GM21737 (cell line): ENCODE data around the gene CREB5.
"Not testable (repeated sequence)": the region's sequence is repeated elsewhere in the genome, so short reads cannot be mapped to it uniquely, and the experiment has no call there.

ENCODE experiments used
- ATAC-seq: cut with Tn5 transposase; IDR thresholded peaks from one replicate; pipeline ENCODE4 v1.9.1; 2021; ENCODE audit warnings: mild to moderate bottlenecking, moderate library complexity; ENCODE audit not compliant: unreplicated experiment

CREB5 gene

GRCh38 chr7:28598586-28598985, 186.3 kb downstream of the CREB5 start:
- no peak for ATAC-seq

DNA sequence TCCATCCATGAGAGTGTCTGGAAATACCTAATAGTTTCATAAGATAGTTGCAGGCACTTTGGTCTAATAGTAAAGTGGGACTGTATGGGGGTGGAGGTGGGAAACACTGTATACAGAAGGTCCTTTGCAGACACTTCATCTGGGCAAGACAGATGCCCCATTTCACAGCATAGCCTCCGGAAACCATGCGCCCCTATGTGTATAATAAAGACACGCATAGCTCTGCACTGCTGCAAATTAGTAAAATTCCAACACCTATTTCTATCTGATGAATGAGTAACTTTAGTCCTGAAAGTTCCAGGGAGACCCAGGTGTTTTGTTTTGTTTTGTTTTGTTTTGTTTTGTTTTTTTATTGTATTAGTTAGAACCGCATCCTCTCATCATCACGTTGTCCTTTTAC, 187.1 kb downstream of the CREB5 start:
- no peak for ATAC-seq

DNA sequence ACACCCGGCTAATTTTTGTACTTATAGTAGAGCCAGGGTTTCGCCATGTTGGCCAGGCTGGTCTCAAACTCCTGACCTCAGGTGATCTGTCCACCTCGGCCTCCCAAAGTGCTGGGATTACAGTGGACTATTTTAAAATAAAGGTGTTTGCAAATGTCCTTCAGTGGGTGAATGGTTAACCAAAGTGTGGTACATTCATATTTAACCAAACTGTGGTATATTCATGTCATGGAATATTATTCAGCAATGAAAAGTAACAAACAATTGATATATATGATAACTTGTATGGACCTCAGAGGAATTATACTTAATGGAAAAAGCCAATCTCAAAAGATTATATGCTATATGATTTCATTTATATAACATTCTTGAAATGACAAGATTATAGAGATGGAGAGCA, 190.0 kb downstream of the CREB5 start:
- ATAC-seq = no peak

- no peak for ATAC-seq
These were observed 193.2 kb downstream of the CREB5 start for GRCh38 chr7:28605427-28606085.

GRCh38 chr7:28606421-28606820, 194.1 kb downstream of the CREB5 start:
- ATAC-seq = no peak

GRCh38 chr7:28607855-28608193, 195.5 kb downstream of the CREB5 start:
- no peak for ATAC-seq

- no peak for ATAC-seq
These were observed 195.9 kb downstream of the CREB5 start for GRCh38 chr7:28608237-28608656.

GRCh38 chr7:28608731-28609130, 196.4 kb downstream of the CREB5 start:
- ATAC-seq = no peak

GRCh38 chr7:28609608-28610007, 197.3 kb downstream of the CREB5 start:
- no peak for ATAC-seq

DNA sequence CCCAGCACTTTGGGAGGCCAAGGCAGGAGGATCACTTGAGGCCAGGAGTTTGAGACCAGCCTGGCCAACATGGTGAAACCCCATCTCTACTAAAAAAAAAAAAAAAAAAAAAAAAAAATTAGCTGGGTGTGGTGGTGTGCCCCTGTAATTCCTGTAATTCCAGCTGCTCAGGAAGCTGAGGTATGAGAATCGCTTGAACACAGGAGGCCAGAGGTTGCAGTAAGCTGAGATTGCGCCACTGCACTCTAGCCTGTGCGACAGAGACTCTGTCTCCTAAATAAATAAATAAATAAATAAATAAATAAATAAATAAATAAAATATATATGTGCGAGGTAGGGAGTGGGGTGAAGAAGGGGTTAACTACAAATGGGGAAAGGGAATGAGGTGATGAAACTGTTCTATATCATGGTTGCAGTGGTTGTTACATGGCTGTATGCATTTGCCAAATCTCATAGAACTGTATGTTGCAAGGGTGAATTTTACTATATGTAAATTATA, 199.1 kb downstream of the CREB5 start:
- ATAC-seq = not testable (repeated sequence)

- ATAC-seq = no peak
These were observed 200.9 kb downstream of the CREB5 start for GRCh38 chr7:28613262-28613661.

GRCh38 chr7:28615091-28615490, 202.8 kb downstream of the CREB5 start:
- no peak for ATAC-seq

DNA sequence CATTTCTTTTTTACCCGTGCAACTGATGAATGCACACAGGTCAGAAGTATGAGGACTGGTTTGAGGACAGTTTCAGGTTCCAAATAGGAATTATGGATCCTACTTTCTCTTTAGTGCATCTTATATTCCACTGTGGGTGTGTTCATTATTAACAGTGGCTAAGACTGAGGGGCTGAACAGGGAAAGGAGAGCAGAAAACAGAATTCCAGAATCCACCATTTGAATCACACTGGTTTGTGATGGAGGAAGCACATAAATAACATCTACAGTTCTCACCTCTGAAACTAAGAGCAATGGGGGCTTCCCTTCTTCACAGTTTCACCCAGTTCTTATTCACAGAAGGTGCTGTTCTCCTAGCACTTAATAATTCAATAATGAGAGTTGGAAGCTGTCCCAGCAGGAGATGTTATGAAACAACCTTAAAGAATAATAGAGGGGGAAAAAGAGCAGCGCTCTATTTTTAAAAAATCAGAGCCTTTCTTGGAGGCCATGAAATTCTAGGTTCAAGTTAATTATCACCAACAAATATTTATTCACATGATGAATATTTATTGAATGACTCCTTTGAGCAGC, 205.1 kb downstream of the CREB5 start:
- no peak for ATAC-seq

- no peak for ATAC-seq
These were observed 206.1 kb downstream of the CREB5 start for GRCh38 chr7:28618383-28618782.

DNA sequence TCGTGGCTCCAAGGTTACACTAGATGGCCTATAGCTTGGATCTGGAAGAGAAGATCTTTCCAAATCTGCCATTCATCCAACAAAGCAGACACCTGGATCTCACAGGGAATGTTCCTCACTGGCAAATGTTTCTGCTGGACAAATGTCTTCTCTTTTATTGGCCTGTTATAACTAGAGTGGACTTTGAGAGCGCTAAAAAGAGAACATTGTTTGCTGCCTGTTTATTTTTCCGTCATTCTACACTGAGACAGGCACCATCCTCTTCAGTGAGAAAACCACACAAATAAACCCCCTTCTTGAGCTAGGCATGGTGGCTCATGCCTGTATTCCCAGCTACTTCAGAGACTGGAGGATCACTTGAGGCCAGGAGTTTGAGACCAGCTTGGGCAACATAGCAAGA, 206.9 kb downstream of the CREB5 start:
- no peak for ATAC-seq

GRCh38 chr7:28621369-28621841, 209.1 kb downstream of the CREB5 start:
- ATAC-seq = no peak

GRCh38 chr7:28623105-28623730, 210.9 kb downstream of the CREB5 start:
- no peak for ATAC-seq

DNA sequence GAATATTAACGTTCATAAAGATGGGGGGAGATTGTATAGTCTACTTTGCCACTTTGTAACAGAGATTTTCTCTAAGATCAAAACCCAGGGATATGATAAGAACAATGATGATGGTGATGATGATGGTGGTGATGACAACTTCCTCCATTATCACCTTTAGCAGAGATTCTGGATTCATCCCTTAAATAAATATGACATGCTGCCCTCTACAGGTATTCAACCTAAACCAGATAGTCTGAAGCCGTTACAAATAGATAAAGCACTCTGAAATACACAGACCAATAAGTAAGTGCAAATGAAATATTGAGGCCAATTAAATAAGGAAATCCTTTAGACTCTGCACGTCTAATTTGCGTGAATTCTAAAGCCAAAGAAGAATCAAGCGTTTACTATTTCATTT, 211.5 kb downstream of the CREB5 start:
- no peak for ATAC-seq

- no peak for ATAC-seq
These were observed 213.1 kb downstream of the CREB5 start for GRCh38 chr7:28625432-28625831.

GRCh38 chr7:28626221-28626620, 213.9 kb downstream of the CREB5 start:
- ATAC-seq = no peak

- ATAC-seq = no peak
These were observed 214.4 kb downstream of the CREB5 start for GRCh38 chr7:28626624-28627262.

DNA sequence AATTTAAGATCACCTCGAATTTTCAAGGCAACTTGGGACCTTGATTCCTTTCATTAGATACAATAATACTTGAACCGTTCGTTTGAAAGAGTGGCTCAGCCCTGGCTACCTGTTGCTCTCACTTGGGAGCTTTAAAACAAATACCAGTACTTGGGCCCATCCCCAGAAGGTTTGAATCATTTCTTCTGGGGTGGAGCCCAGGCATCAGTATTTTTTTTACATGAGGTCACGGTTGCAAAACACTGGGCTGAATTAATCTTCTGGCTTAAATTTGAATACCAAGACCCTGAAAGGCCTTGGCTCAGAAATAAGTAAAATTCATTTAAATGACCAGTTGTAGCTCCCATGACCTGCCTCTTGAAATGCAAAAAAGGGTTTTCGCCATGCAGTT, 214.9 kb downstream of the CREB5 start:
- ATAC-seq = no peak
